GM12878 (cell line): ENCODE measurements around the gene DNASE1L3. TPM values are rescaled to one million over a fixed set of nuclear protein-coding genes. Genes with fewer than 3 reads are reported as not detected.

Experiments
- ATF7 ChIP-seq: fragments of 450-650 bp; IDR thresholded peaks from 2 replicates; pipeline ENCODE4 v1.6.1; 2016; ENCODE audit warnings: low read depth, mild to moderate bottlenecking
- CHD4 ChIP-seq: fragments of 200-600 bp; sonication (generic); IDR thresholded peaks from 2 replicates; pipeline ENCODE4 v1.6.1; 2016; ENCODE audit warnings: mild to moderate bottlenecking
- DPF2 ChIP-seq: fragments of 450-650 bp; IDR thresholded peaks from 2 replicates; pipeline ENCODE4 v1.6.1; 2017; ENCODE audit warnings: mild to moderate bottlenecking
- E2F8 ChIP-seq: fragments of 450-650 bp; IDR thresholded peaks from 2 replicates; pipeline ENCODE4 v1.6.1; 2018; ENCODE audit warnings: mild to moderate bottlenecking, low read depth, moderate library complexity; ENCODE audit not compliant: partially characterized antibody
- FOXK2 ChIP-seq: fragments of 450-650 bp; IDR thresholded peaks from 2 replicates; pipeline ENCODE4 v1.6.1; 2017; ENCODE audit warnings: mild to moderate bottlenecking, moderate library complexity
- HDGF ChIP-seq: fragments of 450-650 bp; IDR thresholded peaks from 2 replicates; pipeline ENCODE4 v1.6.1; 2016; ENCODE audit warnings: antibody characterized with exemption
- IKZF2 ChIP-seq, 2 experiments: fragments of 450-650 bp; IDR thresholded peaks; 2 replicates each; pipeline ENCODE4 v1.6.1; 2017; ENCODE audit warnings: mild to moderate bottlenecking in 2 of 2, moderate library complexity in 2 of 2
- JUND ChIP-seq: IDR thresholded peaks from 2 replicates; pipeline ENCODE4 v1.6.1; 2012; ENCODE audit warnings: low read depth, mild to moderate bottlenecking, low read length, improper control_type of control experiment, moderate library complexity
- NFIC ChIP-seq: IDR thresholded peaks from 2 replicates; pipeline ENCODE4 v1.6.1; 2012; ENCODE audit warnings: low read depth, mild to moderate bottlenecking, inconsistent platforms, low read length, moderate library complexity
- NR2C2 ChIP-seq: IDR thresholded peaks from 2 replicates; pipeline ENCODE4 v1.6.1; 2011; ENCODE audit warnings: borderline replicate concordance, low read depth; ENCODE audit not compliant: control insufficient read depth, insufficient read length
- POU2F2 ChIP-seq: IDR thresholded peaks from 3 replicates; pipeline ENCODE4 v1.6.1; 2011; ENCODE audit warnings: low read depth, mild to moderate bottlenecking, low read length, borderline replicate concordance
- RB1 ChIP-seq: fragments of 450-650 bp; formaldehyde crosslinking; IDR thresholded peaks from 2 replicates; pipeline ENCODE4 v1.6.1; 2017; ENCODE audit warnings: mild to moderate bottlenecking, borderline replicate concordance
- STAT3 ChIP-seq: IDR thresholded peaks from 2 replicates; pipeline ENCODE4 v1.6.1; 2011; ENCODE audit warnings: low read depth, low read length, improper control_type of control experiment
- polyA plus RNA-seq, 11 experiments: library from polyadenylated mRNA; depleted of rRNA in 4 of 11; unstranded in 6 of 11; stranded (reverse) in 5 of 11; fragments of >200 nt; fragmentation: Nextera tagmentation in 4 of 11; fragmentation: Illumina TruSeq in 1 of 11; extraction: Ambion mirVana in 4 of 11; extraction: Trizol in 1 of 11; gene quantifications; 1 replicate in 1 of 11; 2 replicates in 10 of 11; pipeline versions ENCODE4 v1.2.1 to v1.2.3, GENCODE V29; 2011 to 2016; ENCODE audit warnings: inconsistent platforms in 2 of 11, missing spikeins in 2 of 11, low read depth in 1 of 11
- total RNA-seq, 4 experiments: library from RNA; depleted of rRNA in 3 of 4; stranded (reverse); fragments of >200 nt in 3 of 4; fragmentation: Illumina TruSeq in 1 of 4; extraction: Trizol in 1 of 4; gene quantifications; 2 replicates each; pipeline versions ENCODE4 v1.2.1 to v1.2.3, GENCODE V29; 2013 to 2021
- TF ChIP-seq, protein P1 (sequence below): fragments of 450-650 bp; IDR thresholded peaks from 2 replicates; pipeline ENCODE4 v1.6.1; 2016; ENCODE audit warnings: mild to moderate bottlenecking
- TF ChIP-seq, protein P2 (sequence below): IDR thresholded peaks from 2 replicates; pipeline ENCODE4 v1.6.1; 2011; ENCODE audit warnings: low read depth, low read length, improper control_type of control experiment, borderline replicate concordance
- TF ChIP-seq, protein P3 (sequence below): IDR thresholded peaks from 2 replicates; pipeline ENCODE4 v1.6.1; 2012; ENCODE audit warnings: low read length, inconsistent platforms
- TF ChIP-seq, protein P4 (sequence below): IDR thresholded peaks from 2 replicates; pipeline ENCODE4 v1.6.1; 2012; ENCODE audit warnings: mild to moderate bottlenecking, low read depth, low read length
- TF ChIP-seq, protein P5 (sequence below): fragments of 450-650 bp; IDR thresholded peaks from 2 replicates; pipeline ENCODE4 v1.6.1; 2016; ENCODE audit warnings: mild to moderate bottlenecking

The DNASE1L3 gene
- total and polyA plus RNA-seq, 10 of the 15 experiments (the other 5 are each of a cell fraction or from before 2014, with no cell fraction given), result 3.2 to 72.1 (median 6.3) TPM

DNA sequence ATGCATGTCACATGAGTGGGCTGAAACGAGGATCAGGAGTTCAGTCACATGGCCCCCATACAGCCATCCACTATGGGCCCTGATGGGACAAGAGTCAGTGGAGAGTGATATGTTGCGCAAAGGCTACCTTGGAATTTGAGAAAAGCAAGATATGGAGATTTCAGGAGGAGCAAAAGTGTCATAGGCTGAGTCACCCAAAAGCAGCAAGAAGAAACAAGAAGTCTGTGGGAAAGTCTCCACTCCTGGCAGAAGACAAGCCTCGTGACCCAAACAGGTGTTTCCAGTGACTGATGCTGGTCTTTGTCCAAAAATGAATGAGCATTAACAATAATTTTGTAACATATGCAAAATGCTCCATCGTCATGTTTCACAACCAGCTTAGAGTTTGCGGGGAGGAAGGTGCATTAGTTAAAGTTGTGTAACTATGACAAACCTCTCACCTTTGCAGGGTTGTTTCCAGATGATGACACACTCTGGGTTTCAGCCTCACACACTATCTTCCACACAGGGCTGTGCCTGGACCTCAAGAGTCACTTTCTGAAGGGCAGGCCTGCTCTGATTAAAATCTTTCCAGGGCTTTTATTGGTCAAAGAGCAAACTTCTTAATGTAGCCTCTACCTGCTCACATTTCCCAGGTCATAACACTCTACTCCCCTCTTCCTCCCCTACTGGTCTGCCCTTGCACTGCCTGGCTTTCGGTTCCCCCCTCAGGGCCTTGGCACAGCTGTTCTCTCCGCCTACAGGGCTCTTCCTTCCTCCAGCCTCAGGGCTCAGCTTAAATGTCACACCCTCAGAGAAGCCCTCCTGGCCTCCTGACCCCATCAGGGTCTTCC lies 3.9 kb upstream of the DNASE1L3 start (continued):
- TF ChIP-seq, protein P1, sequence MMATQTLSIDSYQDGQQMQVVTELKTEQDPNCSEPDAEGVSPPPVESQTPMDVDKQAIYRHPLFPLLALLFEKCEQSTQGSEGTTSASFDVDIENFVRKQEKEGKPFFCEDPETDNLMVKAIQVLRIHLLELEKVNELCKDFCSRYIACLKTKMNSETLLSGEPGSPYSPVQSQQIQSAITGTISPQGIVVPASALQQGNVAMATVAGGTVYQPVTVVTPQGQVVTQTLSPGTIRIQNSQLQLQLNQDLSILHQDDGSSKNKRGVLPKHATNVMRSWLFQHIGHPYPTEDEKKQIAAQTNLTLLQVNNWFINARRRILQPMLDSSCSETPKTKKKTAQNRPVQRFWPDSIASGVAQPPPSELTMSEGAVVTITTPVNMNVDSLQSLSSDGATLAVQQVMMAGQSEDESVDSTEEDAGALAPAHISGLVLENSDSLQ, result no peak; the same call in 1 of the 2 replicates
- TF ChIP-seq, protein P2, sequence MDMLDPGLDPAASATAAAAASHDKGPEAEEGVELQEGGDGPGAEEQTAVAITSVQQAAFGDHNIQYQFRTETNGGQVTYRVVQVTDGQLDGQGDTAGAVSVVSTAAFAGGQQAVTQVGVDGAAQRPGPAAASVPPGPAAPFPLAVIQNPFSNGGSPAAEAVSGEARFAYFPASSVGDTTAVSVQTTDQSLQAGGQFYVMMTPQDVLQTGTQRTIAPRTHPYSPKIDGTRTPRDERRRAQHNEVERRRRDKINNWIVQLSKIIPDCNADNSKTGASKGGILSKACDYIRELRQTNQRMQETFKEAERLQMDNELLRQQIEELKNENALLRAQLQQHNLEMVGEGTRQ, result peak; percentile 29; the same call in 1 of the 2 replicates
- TF ChIP-seq POU2F2, result peak; percentile 94
- TF ChIP-seq NFIC, result peak; percentile 85
- peak; percentile 97 for TF ChIP-seq ATF7
- TF ChIP-seq JUND, result no peak; the same call in 1 of the 2 replicates
- no peak for TF ChIP-seq STAT3
- no peak for TF ChIP-seq CHD4
- TF ChIP-seq E2F8, result no peak
- TF ChIP-seq DPF2, result peak; percentile 93
- no peak; the same call in 1 of the 2 replicates for TF ChIP-seq RB1
- TF ChIP-seq IKZF2 (IDR thresholded peaks at IDR 0.05), result peak; percentile 83 to 86
- TF ChIP-seq, protein P3, sequence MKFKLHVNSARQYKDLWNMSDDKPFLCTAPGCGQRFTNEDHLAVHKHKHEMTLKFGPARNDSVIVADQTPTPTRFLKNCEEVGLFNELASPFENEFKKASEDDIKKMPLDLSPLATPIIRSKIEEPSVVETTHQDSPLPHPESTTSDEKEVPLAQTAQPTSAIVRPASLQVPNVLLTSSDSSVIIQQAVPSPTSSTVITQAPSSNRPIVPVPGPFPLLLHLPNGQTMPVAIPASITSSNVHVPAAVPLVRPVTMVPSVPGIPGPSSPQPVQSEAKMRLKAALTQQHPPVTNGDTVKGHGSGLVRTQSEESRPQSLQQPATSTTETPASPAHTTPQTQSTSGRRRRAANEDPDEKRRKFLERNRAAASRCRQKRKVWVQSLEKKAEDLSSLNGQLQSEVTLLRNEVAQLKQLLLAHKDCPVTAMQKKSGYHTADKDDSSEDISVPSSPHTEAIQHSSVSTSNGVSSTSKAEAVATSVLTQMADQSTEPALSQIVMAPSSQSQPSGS, result peak; percentile 89
- no peak for TF ChIP-seq NR2C2
- no peak for TF ChIP-seq FOXK2
- TF ChIP-seq HDGF, result peak; percentile 12
- TF ChIP-seq, protein P4, sequence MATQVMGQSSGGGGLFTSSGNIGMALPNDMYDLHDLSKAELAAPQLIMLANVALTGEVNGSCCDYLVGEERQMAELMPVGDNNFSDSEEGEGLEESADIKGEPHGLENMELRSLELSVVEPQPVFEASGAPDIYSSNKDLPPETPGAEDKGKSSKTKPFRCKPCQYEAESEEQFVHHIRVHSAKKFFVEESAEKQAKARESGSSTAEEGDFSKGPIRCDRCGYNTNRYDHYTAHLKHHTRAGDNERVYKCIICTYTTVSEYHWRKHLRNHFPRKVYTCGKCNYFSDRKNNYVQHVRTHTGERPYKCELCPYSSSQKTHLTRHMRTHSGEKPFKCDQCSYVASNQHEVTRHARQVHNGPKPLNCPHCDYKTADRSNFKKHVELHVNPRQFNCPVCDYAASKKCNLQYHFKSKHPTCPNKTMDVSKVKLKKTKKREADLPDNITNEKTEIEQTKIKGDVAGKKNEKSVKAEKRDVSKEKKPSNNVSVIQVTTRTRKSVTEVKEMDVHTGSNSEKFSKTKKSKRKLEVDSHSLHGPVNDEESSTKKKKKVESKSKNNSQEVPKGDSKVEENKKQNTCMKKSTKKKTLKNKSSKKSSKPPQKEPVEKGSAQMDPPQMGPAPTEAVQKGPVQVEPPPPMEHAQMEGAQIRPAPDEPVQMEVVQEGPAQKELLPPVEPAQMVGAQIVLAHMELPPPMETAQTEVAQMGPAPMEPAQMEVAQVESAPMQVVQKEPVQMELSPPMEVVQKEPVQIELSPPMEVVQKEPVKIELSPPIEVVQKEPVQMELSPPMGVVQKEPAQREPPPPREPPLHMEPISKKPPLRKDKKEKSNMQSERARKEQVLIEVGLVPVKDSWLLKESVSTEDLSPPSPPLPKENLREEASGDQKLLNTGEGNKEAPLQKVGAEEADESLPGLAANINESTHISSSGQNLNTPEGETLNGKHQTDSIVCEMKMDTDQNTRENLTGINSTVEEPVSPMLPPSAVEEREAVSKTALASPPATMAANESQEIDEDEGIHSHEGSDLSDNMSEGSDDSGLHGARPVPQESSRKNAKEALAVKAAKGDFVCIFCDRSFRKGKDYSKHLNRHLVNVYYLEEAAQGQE, result no peak
- TF ChIP-seq, protein P5, sequence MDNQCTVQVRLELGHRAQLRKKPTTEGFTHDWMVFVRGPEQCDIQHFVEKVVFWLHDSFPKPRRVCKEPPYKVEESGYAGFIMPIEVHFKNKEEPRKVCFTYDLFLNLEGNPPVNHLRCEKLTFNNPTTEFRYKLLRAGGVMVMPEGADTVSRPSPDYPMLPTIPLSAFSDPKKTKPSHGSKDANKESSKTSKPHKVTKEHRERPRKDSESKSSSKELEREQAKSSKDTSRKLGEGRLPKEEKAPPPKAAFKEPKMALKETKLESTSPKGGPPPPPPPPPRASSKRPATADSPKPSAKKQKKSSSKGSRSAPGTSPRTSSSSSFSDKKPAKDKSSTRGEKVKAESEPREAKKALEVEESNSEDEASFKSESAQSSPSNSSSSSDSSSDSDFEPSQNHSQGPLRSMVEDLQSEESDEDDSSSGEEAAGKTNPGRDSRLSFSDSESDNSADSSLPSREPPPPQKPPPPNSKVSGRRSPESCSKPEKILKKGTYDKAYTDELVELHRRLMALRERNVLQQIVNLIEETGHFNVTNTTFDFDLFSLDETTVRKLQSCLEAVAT, result peak; percentile 84; the same call in 1 of the 2 replicates
